Mucosa of rectum (tissue), 2 donors: ENCODE measurements around the gene CRK.
A peak's percentile ranks its signal among the peaks of the same experiment; 100 is the strongest.

Experiments used
- H3K27ac ChIP-seq, 2 donors: one replicate each; pipeline ENCODE4 v1.7.0; 2013; ENCODE audit warnings: inconsistent platforms in 2 of 2, low read depth in 2 of 2, low read length in 2 of 2
- H3K27me3 ChIP-seq, 2 donors: one replicate each; pipeline ENCODE4 v1.7.0; 2013; ENCODE audit warnings: low read length in 2 of 2; ENCODE audit not compliant: control insufficient read depth in 2 of 2, insufficient read depth in 2 of 2
- H3K36me3 ChIP-seq, 2 donors: one replicate each; pipeline ENCODE4 v1.7.0; 2013; ENCODE audit warnings: low read length in 2 of 2; ENCODE audit not compliant: control insufficient read depth in 2 of 2, insufficient read depth in 2 of 2
- H3K4me1 ChIP-seq, 2 donors: one replicate each; pipeline ENCODE4 v1.7.0; 2013; ENCODE audit warnings: low read length in 2 of 2, mild to moderate bottlenecking in 1 of 2; ENCODE audit not compliant: control insufficient read depth in 2 of 2, insufficient read depth in 2 of 2
- H3K4me3 ChIP-seq, 2 donors: one replicate each; pipeline ENCODE4 v1.7.0; 2013; ENCODE audit warnings: low read length in 2 of 2
- H3K9ac ChIP-seq, 2 donors: one replicate each; pipeline ENCODE4 v1.7.0; 2013; ENCODE audit warnings: low read length in 2 of 2, low read depth in 1 of 2, mild to moderate bottlenecking in 1 of 2
- H3K9me3 ChIP-seq, 2 donors: one replicate each; pipeline ENCODE4 v1.7.0; 2013; ENCODE audit warnings: low read length in 2 of 2; ENCODE audit not compliant: control insufficient read depth in 2 of 2
- donor health status: healthy.
- donor health status: Normal muscosa, but diverticular disease.

The CRK gene

GRCh38 chr17:1494203-1494602 lies 38.2 kb upstream of the CRK start:
- Histone ChIP-seq H3K27ac (no peak overlapping the region), H3K36me3 (peaks cover 22 to 25% of the 10 kb centered on the region in 2 donors), H3K9me3 (no peaks in the 10 kb centered on the region), H3K4me3 (no peak overlapping the region), H3K9ac (no peak overlapping the region), H3K4me1 (peaks cover 27 to 34% of the 10 kb centered on the region in 2 donors), H3K27me3 (no peaks in the 10 kb centered on the region)

GRCh38 chr17:1493291-1493980 lies 37.4 kb upstream of the CRK start:
- Histone ChIP-seq H3K36me3 (peaks cover 22 to 25% of the 10 kb centered on the region in 2 donors), H3K9ac (peak overlapping the region in 1 of 2 donors; percentile 91), H3K27me3 (no peaks in the 10 kb centered on the region), H3K27ac (peak overlapping the region; percentile 87), H3K4me1 (peaks cover 34 to 42% of the 10 kb centered on the region in 2 donors), H3K9me3 (no peaks in the 10 kb centered on the region), H3K4me3 (peak overlapping the region in 1 of 2 donors; percentile 7)

GRCh38 chr17:1492249-1493206 lies 36.5 kb upstream of the CRK start, which contains the start of gene MYO1C:
Gene MYO1C, minus strand, starts transcription at chr17:1492686. Its CDS starts 199 bp downstream, at chr17:1492487.
- H3K27ac ChIP-seq: peak within 1 kb of the TSS; percentile 87
- H3K4me3 ChIP-seq: peak within 1 kb of the TSS; percentile 69 to 73
- peaks cover 18 to 22% of the 10 kb centered on the region in 2 donors for H3K36me3 ChIP-seq
- peaks cover 41 to 43% of the 10 kb centered on the region in 2 donors for H3K4me1 ChIP-seq
- H3K9ac ChIP-seq: peak within 1 kb of the TSS; percentile 79 to 91
- no peaks in the 10 kb centered on the region for H3K27me3 ChIP-seq
- no peaks in the 10 kb centered on the region for H3K9me3 ChIP-seq

- peak overlapping the region; percentile 94 to 96 for H3K27ac ChIP-seq
- H3K36me3 ChIP-seq: peaks cover 14 to 18% of the 10 kb centered on the region in 2 donors
- no peaks in the 10 kb centered on the region for H3K9me3 ChIP-seq
- peak overlapping the region; percentile 79 to 87 for H3K4me3 ChIP-seq
- H3K9ac ChIP-seq: peak overlapping the region; percentile 79 to 91
- no peaks in the 10 kb centered on the region for H3K27me3 ChIP-seq
- H3K4me1 ChIP-seq: peaks cover 46 to 48% of the 10 kb centered on the region in 2 donors
Measured at GRCh38 chr17:1491443-1492248, 35.6 kb upstream of the CRK start.

- peak overlapping the region; percentile 79 to 87 for H3K4me3 ChIP-seq
- peak overlapping the region; percentile 90 to 91 for H3K9ac ChIP-seq
- no peaks in the 10 kb centered on the region for H3K9me3 ChIP-seq
- peaks cover 48 to 49% of the 10 kb centered on the region in 2 donors for H3K4me1 ChIP-seq
- H3K27me3 ChIP-seq: no peaks in the 10 kb centered on the region
- peak overlapping the region; percentile 94 to 96 for H3K27ac ChIP-seq
- H3K36me3 ChIP-seq: peaks cover 9 to 11% of the 10 kb centered on the region in 2 donors
Measured at GRCh38 chr17:1490643-1491442, 34.8 kb upstream of the CRK start.

- Histone ChIP-seq H3K36me3 (peaks cover 0 to 3% of the 10 kb centered on the region in 2 donors), H3K4me3 (peak overlapping the region in 1 of 2 donors; percentile 68), H3K4me1 (peaks cover 48 to 57% of the 10 kb centered on the region in 2 donors), H3K9ac (peak overlapping the region; percentile 65 to 78), H3K9me3 (no peaks in the 10 kb centered on the region), H3K27ac (peak overlapping the region; percentile 96), H3K27me3 (no peaks in the 10 kb centered on the region)
Measured at GRCh38 chr17:1488826-1489270, 32.8 kb upstream of the CRK start.

GRCh38 chr17:1487939-1488825 lies 32.1 kb upstream of the CRK start:
- peaks cover 42 to 52% of the 10 kb centered on the region in 2 donors for H3K4me1 ChIP-seq
- peak overlapping the region; percentile 75 to 78 for H3K9ac ChIP-seq
- no peaks in the 10 kb centered on the region for H3K9me3 ChIP-seq
- peak overlapping the region; percentile 60 to 68 for H3K4me3 ChIP-seq
- H3K36me3 ChIP-seq: peaks cover 4 to 7% of the 10 kb centered on the region in 2 donors
- H3K27me3 ChIP-seq: no peaks in the 10 kb centered on the region
- peak overlapping the region; percentile 96 for H3K27ac ChIP-seq

GRCh38 chr17:1486802-1487695 lies 31.0 kb upstream of the CRK start:
- Histone ChIP-seq H3K4me3 (peak overlapping the region; percentile 60 to 68), H3K27ac (peak overlapping the region; percentile 96), H3K27me3 (no peaks in the 10 kb centered on the region), H3K9ac (peak overlapping the region; percentile 75 to 83), H3K4me1 (peaks cover 31 to 41% of the 10 kb centered on the region in 2 donors), H3K36me3 (peaks cover 12 to 13% of the 10 kb centered on the region in 2 donors), H3K9me3 (no peaks in the 10 kb centered on the region)
